Activated naive CD4-positive, alpha-beta T cell (primary cell): ENCODE results near the gene GNAI2.

ENCODE experiments used
- DNase-seq, 4 experiments: peaks; one replicate each; lab custom pipeline; 2025; lab: John Stamatoyannopoulos, UW

The GNAI2 gene

DNA sequence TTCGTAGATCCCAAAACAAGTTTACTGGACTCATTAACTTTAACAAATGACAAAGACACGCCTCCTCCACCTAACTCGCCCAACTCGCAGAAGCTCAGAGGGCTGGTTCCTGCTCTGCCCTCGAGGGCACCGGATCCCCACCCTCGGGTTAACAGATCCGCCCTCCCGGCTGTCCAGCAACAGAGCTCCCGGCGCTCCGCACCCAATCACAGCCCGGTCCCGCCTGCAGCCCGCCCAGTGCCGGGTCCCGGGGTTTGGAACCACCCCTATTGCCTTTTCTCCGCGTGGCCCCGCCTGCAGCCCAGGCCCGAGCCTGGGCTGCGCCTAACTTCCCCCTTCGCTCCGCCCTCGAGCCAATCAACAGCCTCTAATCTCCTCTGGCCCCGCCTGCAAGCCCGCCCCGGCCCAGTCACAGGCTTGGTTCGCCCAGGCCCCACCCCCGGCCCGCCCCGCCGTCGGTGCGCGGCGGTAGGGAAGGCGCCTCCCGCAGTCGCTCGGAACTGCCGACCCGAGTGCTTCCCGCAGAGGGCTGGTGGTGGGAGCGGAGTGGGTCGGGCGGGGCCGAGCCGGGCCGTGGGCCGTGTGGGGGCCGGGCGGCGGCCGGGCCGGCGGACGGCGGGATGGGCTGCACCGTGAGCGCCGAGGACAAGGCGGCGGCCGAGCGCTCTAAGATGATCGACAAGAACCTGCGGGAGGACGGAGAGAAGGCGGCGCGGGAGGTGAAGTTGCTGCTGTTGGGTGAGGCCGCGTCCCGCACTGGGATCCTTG is at the start of gene GNAI2:
GNAI2 (plus strand) TSS at position 489 of the 768 bp plus-strand sequence; CDS start at position 621, 132 bp downstream.
- peak; percentile 94 to 99 (median 96) for DNase-seq

DNA sequence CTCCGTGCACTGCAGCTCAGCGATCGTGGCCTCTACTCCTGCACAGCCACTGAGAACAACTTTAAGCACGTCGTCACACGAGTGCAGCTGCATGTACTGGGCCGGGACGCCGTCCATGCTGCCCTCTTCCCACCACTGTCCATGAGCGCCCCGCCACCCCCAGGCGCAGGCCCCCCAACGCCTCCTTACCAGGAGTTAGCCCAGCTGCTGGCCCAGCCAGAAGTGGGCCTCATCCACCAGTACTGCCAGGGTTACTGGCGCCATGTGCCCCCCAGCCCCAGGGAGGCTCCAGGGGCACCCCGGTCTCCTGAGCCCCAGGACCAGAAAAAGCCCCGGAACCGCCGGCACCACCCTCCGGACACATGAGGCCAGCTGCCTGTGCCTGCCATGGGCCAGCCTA is 48.3 kb upstream of the GNAI2 start:
- DNase-seq = no peak

DNA sequence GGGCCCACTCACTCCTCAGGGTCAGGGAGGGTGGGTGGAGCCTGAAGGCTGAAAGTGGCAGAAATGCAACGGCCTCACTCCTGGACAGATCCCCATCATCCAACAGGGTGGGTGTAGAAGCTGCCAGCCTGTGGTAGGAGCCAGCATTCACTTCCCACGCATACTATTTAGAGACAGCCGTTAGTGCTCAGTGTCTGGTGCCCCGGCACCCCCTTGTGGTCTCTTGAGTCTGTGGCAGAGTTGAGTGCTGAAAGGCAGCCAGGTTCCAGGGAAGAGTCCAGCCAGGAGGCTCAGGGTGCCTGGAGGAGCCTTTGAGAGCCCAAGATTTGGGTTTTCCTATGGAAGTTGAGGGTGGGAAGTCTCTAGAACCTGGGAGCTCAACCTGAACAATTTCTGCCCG is 46.7 kb upstream of the GNAI2 start:
- no peak for DNase-seq

DNA sequence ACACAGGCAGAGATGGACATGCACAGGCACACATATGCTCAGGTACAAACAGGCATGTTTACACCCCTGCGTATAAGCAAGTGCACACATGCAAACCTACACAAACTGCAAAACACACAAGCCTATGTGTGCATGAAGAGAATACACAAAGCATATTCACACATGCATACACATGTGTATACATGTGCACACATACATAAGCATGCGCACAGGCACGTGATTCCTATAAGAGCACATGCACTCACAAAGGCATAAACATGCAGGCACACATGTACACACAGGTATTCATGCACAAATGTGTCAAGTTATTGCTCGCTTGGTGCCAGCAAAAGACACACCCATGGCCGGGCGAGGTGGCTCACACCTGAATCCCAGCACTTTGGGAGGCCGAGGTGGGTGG is 46.0 kb upstream of the GNAI2 start:
- DNase-seq = no peak

DNA sequence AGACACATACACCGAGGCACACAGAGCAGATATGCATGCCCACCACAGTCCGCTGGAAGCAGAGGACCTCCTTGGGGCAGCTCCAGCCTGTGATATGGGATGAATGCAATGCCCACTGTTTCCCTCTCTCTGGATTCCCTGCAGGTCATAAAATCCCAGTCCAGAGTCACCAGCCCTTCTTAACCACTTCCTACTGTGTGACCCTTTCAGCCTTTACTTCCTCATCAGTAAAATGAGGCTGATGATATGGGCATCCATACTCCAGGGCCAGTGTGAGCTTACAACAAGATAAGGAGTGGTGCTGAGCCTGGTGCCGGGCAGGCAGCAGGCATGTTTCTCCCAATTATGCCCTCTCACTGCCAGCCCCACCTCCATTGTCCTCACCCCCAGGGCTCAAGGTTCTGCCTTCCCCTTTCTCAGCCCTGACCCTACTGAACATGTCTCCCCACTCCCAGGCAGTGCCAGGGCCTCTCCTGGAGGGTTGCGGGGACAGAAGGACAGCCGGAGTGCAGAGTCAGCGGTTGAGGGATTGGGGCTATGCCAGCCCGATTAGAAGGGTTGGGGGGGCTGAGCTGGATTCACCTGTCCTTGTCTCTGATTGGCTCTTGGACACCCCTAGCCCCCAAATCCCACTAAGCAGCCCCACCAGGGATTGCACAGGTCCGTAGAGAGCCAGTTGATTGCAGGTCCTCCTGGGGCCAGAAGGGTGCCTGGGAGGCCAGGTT is 44.9 kb upstream of the GNAI2 start, which contains the start of gene GNAT1:
GNAT1 (plus strand) TSS at position 675 of the 725 bp plus-strand sequence. CDS start 116 bp downstream, outside the sequence.
- no peak for DNase-seq

DNA sequence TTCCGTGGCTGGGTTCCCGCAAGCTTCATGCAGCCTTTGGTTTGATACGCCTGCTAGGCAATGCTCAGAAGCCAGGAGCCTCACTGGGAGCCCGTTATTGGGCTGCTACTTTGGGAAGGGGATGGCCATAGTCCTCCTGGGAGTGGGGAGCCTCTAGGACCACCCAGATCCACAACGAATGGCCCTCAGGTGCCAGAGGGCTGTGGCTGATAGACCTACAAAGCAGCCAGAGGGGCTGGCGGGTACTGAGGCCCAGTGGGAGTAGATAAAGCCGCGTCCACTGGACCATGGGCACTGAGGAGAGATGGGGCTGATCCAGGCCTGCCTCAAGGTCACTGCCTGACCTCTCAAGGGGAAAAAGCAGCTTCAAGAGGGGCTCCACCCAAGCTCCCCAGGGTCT is 43.9 kb upstream of the GNAI2 start:
- DNase-seq = no peak

DNA sequence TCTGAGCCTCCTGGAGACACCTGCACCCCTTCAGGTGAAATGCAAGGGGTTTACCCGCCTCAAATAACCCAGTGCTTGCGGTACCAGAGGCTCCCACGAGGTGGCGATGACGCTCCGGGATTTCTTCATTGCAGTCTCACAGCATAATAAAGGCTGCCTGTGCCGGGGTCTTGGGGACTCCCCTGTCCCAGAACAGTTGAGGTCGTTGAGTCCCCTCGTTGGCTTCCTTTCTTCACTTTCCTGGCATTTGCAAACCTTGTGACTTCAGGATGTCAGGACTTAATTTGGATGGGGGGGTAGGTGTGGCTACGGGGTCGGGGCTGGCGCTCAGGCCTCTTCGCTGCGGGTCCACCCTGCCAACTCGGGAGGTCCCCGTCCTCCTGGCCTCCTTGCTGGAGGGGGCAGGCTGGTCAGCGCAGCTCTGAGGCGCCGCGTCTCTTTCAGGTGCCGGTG is 43.3 kb upstream of the GNAI2 start:
- peak; percentile 64 to 85 (median 80) for DNase-seq

DNA sequence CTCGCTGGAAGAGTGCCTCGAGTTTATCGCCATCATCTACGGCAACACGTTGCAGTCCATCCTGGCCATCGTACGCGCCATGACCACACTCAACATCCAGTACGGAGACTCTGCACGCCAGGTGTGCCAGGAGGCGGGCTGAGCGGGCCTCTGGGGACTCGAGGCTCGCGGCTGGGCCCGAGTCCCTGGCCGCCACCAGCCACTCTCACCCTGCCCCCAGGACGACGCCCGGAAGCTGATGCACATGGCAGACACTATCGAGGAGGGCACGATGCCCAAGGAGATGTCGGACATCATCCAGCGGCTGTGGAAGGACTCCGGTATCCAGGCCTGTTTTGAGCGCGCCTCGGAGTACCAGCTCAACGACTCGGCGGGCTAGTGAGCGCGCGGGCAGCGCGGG is 42.7 kb upstream of the GNAI2 start:
- DNase-seq = no peak

DNA sequence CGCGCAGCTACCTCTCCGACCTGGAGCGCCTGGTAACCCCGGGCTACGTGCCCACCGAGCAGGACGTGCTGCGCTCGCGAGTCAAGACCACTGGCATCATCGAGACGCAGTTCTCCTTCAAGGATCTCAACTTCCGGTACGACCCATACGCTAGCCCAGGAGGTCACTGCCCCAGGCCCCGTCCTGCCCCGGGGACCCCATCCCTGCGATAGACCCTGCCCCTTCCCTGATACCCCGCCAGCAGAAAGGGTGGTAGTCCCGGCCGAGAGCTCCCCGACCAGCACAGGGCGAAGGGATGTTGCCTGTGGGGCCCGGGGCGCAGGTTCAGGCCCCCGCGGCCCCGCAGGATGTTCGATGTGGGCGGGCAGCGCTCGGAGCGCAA is 42.3 kb upstream of the GNAI2 start:
- no peak for DNase-seq

DNA sequence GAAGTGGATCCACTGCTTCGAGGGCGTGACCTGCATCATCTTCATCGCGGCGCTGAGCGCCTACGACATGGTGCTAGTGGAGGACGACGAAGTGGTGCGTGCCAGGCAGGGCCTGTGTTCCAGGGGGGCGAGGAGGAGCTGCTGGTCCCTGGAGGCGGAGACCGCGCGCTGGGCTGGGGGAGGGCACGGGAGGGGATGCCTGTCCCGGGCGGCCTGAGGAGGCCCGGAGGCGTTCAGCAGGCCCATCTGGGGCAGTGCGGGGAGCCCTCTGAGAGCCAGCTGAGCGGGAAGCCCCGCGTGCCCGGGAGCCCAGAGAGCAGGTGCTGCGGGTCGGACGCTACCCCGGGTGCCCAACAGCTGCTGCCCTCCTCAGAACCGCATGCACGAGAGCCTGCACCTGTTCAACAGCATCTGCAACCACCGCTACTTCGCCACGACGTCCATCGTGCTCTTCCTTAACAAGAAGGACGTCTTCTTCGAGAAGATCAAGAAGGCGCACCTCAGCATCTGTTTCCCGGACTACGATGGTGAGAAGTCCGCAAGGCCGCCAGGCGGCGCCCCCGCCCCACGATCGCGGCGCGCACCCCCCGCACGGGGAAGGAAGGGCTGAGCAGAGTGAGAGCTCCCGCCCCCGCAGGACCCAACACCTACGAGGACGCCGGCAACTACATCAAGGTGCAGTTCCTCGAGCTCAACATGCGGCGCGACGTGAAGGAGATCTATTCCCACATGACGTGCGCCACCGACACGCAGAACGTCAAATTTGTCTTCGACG is 41.7 kb upstream of the GNAI2 start:
- peak; percentile 38 to 83 (median 60) for DNase-seq

DNA sequence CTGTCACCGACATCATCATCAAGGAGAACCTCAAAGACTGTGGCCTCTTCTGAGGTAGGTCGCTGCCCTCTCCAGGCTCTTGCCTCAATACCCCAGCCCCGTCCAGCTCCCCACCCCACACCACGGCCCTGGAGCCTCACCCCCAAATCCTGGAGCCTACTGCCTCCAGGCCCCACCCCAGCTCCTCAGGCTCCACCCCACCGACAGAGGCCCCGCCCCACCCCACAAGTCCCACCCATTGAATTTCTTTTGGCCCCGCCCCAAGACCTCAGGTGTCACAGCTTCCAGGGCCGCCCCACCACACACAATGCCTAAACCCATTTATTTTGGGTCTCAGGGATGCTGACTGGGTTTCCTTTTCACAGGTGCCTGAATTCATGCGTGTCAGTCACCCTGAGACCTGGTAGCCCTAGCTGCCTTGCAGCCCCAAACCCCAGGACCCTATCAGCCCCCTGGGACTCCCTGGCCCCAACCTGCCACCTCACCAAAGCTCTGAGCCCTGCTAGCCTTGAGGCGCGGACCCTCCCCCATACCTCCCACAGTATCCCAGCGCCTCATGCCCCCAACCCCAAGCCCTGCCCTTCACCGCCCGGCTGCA is 41.0 kb upstream of the GNAI2 start:
- peak in 2 of 4 experiments; percentile 41 to 52 for DNase-seq

DNA sequence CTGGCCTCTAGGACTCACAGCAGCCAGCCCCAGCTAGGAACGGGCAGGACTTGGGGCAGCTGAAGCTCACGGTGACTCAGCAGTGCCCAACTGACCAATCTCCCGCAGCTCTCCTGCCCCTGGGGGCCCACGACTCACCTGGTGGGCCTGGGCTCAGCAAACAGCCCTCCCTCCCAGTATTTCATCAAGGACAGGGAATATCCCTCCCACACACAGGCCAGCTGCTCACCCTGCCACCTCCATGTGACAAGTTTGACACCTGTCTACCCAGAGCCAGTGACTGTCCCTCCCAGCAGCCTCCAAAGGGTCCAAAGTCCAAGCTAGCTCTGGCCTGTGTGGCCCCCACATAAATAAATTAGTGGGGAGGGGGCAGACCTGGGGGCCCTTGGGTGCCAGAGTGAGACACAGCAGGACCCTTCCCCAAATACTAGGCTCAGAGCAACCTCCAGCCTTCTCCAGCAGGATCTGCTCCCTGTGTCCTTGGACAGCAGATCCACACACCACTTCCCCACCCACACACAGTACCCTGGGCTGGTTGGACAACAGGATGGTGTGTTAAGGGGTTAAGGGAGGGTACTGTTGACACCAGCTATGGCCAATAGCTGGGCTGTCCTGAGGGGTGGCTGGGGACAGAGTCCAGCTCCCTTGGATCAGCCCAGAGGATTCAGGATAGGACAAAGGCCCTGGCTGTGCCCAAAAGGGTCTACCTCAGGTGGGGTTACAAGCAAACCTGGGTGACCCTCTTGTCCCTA is 40.3 kb upstream of the GNAI2 start:
- DNase-seq = no peak

DNA sequence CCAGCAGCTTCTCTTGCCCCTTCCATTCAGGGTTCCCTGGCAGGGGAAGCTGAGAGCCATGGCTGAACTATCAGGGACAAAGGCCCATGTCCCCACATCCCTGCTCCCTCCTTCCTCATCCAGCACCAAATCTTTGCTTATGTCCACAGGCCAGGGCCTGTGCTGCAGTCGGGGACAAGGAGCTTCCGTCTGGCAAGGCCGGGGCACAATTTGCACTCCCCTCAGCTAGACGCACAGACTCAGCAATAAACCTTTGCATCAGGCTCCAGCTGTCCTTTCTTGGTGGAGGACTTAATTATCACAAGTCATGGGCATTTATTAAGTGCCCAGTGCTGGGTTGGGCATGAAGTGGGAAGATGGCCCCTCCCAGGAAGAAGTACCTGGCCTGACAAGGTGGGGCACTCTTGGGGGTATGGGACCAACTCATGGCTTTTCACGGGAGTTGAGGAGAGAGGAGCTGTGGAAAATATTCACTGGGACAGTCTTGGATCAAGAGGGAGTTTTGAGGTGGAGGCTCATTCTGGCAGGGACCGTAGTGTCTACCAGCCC is 39.7 kb upstream of the GNAI2 start:
- DNase-seq = no peak

DNA sequence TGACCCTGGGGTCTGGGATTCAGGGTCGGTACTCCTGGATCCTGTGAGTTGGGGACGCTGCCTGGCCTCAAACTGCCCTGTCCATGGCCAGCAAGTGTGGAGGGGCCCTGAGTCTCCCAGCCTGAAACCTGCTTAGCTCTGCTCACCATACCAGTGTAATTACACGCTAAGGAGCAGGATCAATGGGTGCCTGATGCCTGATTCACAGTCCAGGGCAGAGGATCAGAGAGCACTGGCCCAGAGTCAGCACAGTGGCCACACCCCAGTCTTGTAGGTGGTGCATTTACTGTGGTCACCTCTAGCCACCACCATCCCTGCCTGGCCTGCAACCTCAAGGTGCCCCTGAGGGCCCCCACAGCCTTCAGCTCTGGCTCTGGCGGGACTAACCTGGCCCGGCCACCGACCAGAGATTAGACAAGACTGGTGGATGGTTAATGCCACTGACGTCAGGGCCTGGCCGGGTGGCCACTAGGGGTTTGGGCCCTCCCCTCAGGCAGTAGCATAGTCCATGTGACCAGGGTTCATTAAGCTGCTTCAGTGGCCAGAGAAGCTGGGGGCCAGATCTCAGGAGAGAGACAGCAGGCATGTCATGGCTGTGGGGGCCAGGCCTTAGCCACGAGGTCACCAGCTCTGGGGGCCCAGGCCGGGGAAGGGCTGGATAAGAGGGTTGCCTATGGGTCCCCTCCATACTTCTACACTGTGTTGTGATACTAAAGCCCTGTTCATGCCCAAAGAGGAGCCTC is 34.3 kb upstream of the GNAI2 start:
- no peak for DNase-seq

DNA sequence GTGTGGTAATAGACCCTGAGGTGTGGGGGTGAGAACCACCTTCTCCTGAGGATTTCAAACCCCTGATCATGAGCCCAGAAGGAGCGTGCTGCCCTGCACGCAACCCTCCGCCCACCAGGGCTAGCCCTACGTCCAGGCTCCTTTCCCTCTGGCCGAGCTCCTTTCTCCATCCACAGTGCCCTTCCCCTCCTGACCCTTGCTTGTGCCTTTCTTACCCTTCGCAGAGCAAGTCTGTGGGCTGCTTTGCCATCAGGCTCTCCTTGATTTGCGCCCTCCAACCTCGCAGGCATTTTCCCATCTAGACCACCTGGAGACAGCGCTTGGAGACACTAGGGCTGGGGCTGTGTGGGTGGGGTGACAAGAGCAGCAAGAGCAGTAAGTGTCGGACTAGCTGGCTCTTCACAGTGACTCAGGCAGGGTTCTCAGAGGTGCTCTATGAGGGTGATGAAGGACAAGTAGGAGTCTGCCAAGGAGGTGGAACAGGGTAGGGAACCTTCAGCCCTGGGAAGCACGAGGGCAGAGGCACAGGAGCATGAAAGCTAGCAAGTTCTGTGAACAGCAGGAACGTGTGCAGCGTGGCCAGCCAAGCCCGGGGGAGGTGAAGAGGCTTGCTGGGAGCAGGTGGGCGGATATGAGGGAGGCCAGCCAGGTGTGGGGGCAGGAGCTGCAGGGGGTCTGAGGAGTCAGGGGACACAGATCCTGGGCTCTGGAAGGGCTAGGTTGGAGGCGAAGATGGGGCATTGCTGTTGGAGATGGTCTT is 33.5 kb upstream of the GNAI2 start:
- no peak for DNase-seq

DNA sequence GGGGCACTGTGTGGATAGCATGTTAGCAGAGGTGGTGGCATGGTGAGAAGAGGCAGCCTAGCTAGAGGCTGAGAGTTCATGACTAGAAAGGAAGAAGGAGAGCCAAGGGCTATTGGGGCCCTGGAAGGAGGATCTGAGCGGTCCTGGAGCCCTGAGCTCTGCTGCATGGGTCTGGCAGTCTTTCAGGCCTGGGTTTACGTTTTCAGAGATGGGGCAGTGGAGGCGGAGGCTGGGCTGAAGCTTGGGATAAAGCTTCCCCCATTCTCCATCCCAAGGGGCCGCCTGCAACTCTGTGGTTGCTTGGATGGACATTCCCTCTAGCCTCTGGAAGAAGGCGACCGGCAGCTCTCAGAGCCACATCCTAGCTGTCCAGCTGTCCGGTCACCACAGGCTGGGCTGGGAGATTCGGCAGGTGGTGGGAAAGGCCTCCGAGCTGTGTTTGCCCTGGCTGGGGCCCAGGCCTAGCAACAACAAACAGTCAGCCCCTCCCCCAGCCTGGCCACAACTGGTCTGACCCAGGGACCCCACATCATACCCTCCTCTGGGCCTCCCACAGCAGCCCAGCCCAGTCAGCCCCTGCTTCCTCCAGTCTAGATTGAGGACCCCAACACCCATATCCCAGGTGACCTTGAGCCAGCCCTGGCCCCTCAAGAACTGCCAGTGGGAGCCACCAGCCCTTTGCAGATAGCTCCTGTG is 32.7 kb upstream of the GNAI2 start:
- no peak for DNase-seq

DNA sequence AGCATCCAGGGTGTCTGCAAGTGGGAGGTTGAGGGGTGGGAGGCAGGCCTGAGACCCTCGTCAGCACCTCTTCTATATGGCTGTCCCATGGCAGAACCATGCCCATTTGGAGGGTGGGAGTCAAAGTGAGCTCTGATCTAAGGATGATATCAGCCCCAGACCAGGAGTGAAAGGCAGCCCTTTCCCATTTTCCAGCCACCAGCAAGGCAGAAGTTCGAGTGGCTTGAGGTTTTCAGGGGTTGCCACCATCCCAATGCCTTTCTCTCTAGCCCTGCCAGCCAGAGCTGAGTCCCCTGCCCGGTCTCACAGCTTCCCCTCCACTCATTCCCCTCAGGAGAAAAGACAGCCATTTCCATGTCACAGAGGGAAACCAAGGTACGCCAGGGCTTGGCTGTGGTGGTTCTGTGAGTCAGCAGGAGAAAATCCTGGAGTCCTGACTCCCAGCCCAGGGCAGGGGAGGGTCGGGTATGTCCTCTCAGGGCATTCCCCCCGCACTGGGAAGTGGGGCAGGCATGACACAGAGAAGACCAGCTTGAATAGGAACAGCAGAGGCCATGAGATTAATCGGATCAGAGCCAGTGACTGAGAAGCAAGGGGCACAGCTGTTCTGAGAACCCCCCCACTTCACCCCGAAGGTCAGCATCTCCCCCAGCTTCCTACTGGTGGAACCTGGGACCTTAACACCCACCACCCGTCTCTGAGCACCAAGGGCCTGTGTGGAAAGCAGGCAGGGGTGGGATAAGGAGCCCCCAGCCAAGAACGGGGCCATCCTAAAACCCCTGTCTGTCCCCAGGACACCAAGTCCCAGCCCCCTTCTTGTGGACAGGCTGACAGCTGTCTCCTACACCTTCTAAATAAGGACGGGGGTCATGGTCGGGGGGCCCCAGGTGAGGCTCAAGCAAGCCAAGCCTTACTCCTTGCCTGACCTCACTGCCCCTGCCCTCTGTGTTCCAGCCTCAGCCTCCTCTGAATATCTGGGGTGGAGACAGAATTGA is 31.9 kb upstream of the GNAI2 start:
- no peak for DNase-seq
